ENCODE measurements around the gene RDM1. TPM values are rescaled to one million over a fixed set of nuclear protein-coding genes. Genes with fewer than 3 reads are reported as not detected.

The RDM1 gene
- total RNA-seq, 1 experiment from 2014 or later: 5.5 TPM

- ChIA-PET CTCF (no interaction called here), POLR2A (no interaction called here)
- H3K4me1 ChIP-seq (ENCODE audit: control insufficient read depth, insufficient read depth, low read length): no peaks in the 10 kb centered on the region
- no peak overlapping the region for H3K27ac ChIP-seq (ENCODE audit: low read length)
- H3K4me3 ChIP-seq (ENCODE audit: low read depth in 2 of 2, low read length in 2 of 2): no peak overlapping the region
- no peaks in the 10 kb centered on the region for H3K9me3 ChIP-seq (ENCODE audit: control insufficient read depth, insufficient read depth, low read depth, low read length)
- in situ Hi-C loops (cut with HindIII; ENCODE audit: low pct_unique_long_range_greater_than_20kb, low sequenced_read_pairs): no loop called here
- TF ChIP-seq POLR2AphosphoS5 (IDR thresholded peaks at IDR 0.05; ENCODE audit: low read depth, low read length): no peak
- no peak for TF ChIP-seq REST (IDR thresholded peaks at IDR 0.05; ENCODE audit: insufficient read depth in 1 of 2, low read depth in 2 of 2, low read length in 1 of 2)
- TF ChIP-seq CTCF (IDR thresholded peaks at IDR 0.05): no peak
- TF ChIP-seq TCF7L2 (IDR thresholded peaks at IDR 0.05; ENCODE audit: low read depth, low read length): no peak
- TF ChIP-seq SIN3A (IDR thresholded peaks at IDR 0.05; ENCODE audit: borderline replicate concordance, insufficient read depth, low read depth, low read length): no peak
- DNase-seq (ENCODE audit: low read depth, low spot score) (no peak), ATAC-seq (no peak)
- BruUV-seq (replicated peaks): no TSS peak
- H3K27me3 ChIP-seq (ENCODE audit: control insufficient read depth, insufficient read depth, low read length): no peaks in the 10 kb centered on the region
- intact Hi-C loops (cut with micrococcal nuclease; ENCODE audit: unreplicated experiment): no loop called here
- H3K36me3 ChIP-seq (ENCODE audit: control insufficient read depth, insufficient read depth, low read length): no peaks in the 10 kb centered on the region
These were observed 11.9 kb downstream of the RDM1 start for GRCh38 chr17:35918665-35919064.

- DNase-seq (ENCODE audit: low read depth, low spot score) (no peak), ATAC-seq (no peak)
- no peaks in the 10 kb centered on the region for H3K36me3 ChIP-seq (ENCODE audit: control insufficient read depth, insufficient read depth, low read length)
- no peaks in the 10 kb centered on the region for H3K9me3 ChIP-seq (ENCODE audit: control insufficient read depth, insufficient read depth, low read depth, low read length)
- ChIA-PET POLR2A (no interaction called here), CTCF (no interaction called here)
- H3K4me1 ChIP-seq (ENCODE audit: control insufficient read depth, insufficient read depth, low read length): no peaks in the 10 kb centered on the region
- no peaks in the 10 kb centered on the region for H3K27me3 ChIP-seq (ENCODE audit: control insufficient read depth, insufficient read depth, low read length)
- no peak overlapping the region for H3K27ac ChIP-seq (ENCODE audit: low read length)
- no TSS peak for BruUV-seq (replicated peaks)
- intact Hi-C loops (cut with micrococcal nuclease; ENCODE audit: unreplicated experiment) (no loop called here), in situ Hi-C loops (cut with HindIII; ENCODE audit: low pct_unique_long_range_greater_than_20kb, low sequenced_read_pairs) (no loop called here)
- H3K4me3 ChIP-seq (ENCODE audit: low read depth in 2 of 2, low read length in 2 of 2): no peak overlapping the region
- TF ChIP-seq SIN3A (IDR thresholded peaks at IDR 0.05; ENCODE audit: borderline replicate concordance, insufficient read depth, low read depth, low read length): no peak
- no peak for TF ChIP-seq TCF7L2 (IDR thresholded peaks at IDR 0.05; ENCODE audit: low read depth, low read length)
- TF ChIP-seq POLR2AphosphoS5 (IDR thresholded peaks at IDR 0.05; ENCODE audit: low read depth, low read length): no peak
- no peak for TF ChIP-seq CTCF (IDR thresholded peaks at IDR 0.05)
- TF ChIP-seq REST (IDR thresholded peaks at IDR 0.05; ENCODE audit: insufficient read depth in 1 of 2, low read depth in 2 of 2, low read length in 1 of 2): no peak
These were observed 12.9 kb downstream of the RDM1 start for GRCh38 chr17:35917519-35918213.
